RWPE2 (cell line): Measurements from ENCODE around the gene POC1B.

Experiments
- ATAC-seq: fragments of 200-7000 bp; cut with Tn5 transposase; 3 replicates; pipeline ENCODE4 v1.9.1; 2021; ENCODE audit warnings: low read depth
- DNase-seq: peaks from one replicate; pipeline ENCODE4 v3.0.0-alpha.2; 2020; ENCODE audit warnings: low spot score
- H3K27ac ChIP-seq: fragments of 450-650 bp; 2 replicates; pipeline ENCODE4 v1.5.1; 2017; ENCODE audit warnings: mild to moderate bottlenecking; ENCODE audit not compliant: poor library complexity, severe bottlenecking
- H3K27me3 ChIP-seq: fragments of 250-450 bp; sonication (Bioruptor Pico); 2 replicates; pipeline ENCODE4 v1.5.1; 2021; ENCODE audit warnings: mild to moderate bottlenecking, moderate library complexity; ENCODE audit not compliant: insufficient read depth, poor library complexity, severe bottlenecking
- H3K36me3 ChIP-seq: fragments of 250-450 bp; sonication (Bioruptor Pico); 2 replicates; pipeline ENCODE4 v1.5.1; 2020; ENCODE audit warnings: low read depth, mild to moderate bottlenecking, moderate library complexity
- H3K4me1 ChIP-seq: fragments of 250-450 bp; sonication (Bioruptor Pico); 2 replicates; pipeline ENCODE4 v1.5.1; 2021; ENCODE audit warnings: mild to moderate bottlenecking, moderate library complexity; ENCODE audit not compliant: insufficient read depth, poor library complexity, severe bottlenecking
- H3K4me3 ChIP-seq: fragments of 250-450 bp; sonication (Bioruptor Pico); 2 replicates; pipeline ENCODE4 v1.5.1; 2021; ENCODE audit warnings: mild to moderate bottlenecking, moderate library complexity; ENCODE audit not compliant: severe bottlenecking
- H3K9me3 ChIP-seq: fragments of 250-450 bp; sonication (Bioruptor Pico); 2 replicates; pipeline ENCODE4 v1.5.1; 2021; ENCODE audit warnings: mild to moderate bottlenecking, moderate library complexity; ENCODE audit not compliant: severe bottlenecking
- TF ChIP-seq, protein P1 (sequence below): fragments of 450-650 bp; IDR thresholded peaks from one replicate; pipeline ENCODE4 v1.5.1; 2017; ENCODE audit warnings: mild to moderate bottlenecking, moderate library complexity; ENCODE audit not compliant: poor library complexity, severe bottlenecking

The POC1B gene

DNA sequence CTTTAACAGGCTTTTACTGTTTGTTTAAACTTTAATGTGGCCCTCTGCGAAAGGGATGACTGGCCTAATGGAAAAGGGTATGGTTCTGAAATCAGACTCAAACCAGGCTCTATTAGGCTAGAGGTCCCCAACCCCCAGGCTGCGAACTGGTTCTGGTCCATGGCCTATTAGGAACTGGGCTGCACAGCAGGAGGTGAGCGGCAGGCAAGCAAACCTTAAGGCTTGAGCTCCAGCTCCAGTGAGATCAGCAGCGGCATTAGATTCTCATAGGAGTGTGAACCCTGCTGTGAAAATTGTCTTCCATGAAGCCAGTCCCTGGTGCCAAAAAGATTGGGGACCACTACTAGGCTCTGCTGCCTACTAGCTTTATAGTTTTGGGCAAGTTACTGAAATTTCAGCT, 12.3 kb downstream of the POC1B start:
- Histone ChIP-seq H3K4me3 (no peak overlapping the region), H3K27me3 (no peaks in the 10 kb centered on the region), H3K27ac (no peak overlapping the region), H3K36me3 (no peaks in the 10 kb centered on the region; the same call in 1 of the 2 replicates), H3K4me1 (no peaks in the 10 kb centered on the region), H3K9me3 (no peaks in the 10 kb centered on the region)
- no peak for DNase-seq
- no peak for ATAC-seq
- TF ChIP-seq, protein P1, sequence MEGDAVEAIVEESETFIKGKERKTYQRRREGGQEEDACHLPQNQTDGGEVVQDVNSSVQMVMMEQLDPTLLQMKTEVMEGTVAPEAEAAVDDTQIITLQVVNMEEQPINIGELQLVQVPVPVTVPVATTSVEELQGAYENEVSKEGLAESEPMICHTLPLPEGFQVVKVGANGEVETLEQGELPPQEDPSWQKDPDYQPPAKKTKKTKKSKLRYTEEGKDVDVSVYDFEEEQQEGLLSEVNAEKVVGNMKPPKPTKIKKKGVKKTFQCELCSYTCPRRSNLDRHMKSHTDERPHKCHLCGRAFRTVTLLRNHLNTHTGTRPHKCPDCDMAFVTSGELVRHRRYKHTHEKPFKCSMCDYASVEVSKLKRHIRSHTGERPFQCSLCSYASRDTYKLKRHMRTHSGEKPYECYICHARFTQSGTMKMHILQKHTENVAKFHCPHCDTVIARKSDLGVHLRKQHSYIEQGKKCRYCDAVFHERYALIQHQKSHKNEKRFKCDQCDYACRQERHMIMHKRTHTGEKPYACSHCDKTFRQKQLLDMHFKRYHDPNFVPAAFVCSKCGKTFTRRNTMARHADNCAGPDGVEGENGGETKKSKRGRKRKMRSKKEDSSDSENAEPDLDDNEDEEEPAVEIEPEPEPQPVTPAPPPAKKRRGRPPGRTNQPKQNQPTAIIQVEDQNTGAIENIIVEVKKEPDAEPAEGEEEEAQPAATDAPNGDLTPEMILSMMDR: no peak

DNA sequence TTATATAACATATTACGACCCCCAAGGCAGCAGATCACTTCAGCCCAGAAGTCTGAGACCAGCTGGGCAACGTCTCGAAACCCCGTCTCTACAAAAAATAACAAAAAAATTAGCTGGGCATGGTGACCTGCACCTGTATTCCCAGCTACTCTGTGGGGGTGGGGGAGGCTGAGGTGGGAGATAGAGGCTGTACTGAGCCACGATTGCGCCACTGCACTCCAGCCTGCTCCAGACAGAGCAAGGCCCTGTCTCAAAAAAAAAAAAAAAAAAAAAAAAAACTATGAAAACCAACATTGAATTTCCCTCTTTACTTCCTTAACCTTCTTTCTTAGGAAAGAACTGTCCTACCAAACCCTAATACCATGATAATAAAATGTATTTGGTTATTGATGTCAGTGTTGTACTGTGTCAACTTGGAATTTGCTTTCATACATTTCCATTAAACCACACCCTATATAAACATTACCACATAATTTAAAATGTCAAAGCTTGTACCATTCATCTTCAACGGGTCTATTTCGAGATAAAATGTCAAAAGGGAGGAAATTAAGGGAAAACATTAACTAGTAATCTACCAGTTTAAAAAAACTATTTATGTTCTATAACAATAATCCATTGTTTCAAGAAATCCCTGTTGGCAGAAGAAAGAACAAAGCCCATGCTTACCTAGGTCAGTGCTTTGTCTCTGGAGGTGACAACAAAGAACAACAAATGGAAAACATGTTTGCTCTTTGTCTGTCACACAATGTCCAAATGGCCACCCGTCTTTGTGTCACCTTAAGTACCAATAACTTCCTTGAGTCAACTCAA, 18.6 kb downstream of the POC1B start:
- no peak overlapping the region for H3K27ac ChIP-seq
- TF ChIP-seq, protein P1: no peak
- H3K36me3 ChIP-seq: no peaks in the 10 kb centered on the region
- no peak for DNase-seq
- no peak overlapping the region for H3K4me3 ChIP-seq
- no peaks in the 10 kb centered on the region for H3K9me3 ChIP-seq
- no peaks in the 10 kb centered on the region for H3K27me3 ChIP-seq
- ATAC-seq: no peak
- H3K4me1 ChIP-seq: peaks cover 4% of the 10 kb centered on the region

DNA sequence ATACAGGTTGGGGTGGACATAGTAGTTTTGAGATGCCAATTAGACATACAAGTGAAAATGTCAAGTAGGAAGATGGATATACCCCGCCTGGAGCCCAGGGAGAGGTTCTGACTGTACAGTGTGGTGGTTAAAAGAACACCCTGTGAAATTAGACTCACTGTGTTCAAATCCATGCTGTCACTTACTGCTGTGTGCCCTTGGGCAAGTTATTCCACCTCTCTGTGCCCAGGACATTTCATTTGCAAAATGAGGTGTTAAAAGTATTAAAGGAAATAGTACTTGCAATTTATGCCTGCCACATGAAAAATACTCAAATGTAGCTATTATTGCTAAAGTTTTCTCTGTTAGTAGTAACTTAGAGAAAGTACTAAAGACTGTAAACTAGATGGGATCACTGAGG, 19.8 kb downstream of the POC1B start:
- TF ChIP-seq, protein P1: no peak
- H3K4me1 ChIP-seq: peaks cover 4% of the 10 kb centered on the region

DNA sequence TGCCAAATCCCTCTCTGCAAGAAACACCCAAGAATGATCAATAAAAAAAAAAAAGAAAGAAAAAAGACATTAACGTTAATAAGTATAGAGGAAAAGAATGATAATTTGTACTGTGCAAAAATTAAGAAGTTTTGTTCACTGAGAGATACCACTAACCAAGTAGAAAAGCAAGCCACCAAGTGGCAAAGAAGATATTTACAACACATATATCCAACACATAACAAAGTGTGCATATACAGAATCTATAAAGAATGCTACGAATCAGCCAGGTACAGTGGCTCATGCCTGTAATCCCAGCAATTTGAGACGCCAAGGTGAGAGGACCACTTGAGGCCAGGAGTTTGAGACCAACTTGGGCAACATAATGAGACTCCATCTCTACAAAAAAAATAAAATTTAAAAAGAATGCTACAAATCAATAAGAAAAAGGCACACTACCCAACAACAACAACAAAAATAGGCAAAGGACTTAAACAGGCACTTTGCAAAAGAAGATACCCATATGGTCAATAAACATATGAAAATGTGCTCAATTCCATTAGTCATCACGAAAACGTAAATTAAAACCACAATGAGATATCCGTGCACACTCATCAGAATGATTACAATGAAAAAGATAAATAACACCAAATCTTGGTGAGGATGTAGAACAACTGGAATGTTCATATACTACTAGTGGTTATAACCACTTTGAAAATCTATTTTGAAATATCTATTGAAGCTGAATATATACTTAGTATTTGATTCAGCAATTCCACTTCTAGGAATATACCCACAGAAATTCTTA, 21.1 kb downstream of the POC1B start:
- TF ChIP-seq, protein P1: peak; percentile 12
- no peak overlapping the region for H3K27ac ChIP-seq
- no peak overlapping the region for H3K4me3 ChIP-seq
- DNase-seq: no peak
- no peaks in the 10 kb centered on the region for H3K9me3 ChIP-seq
- no peaks in the 10 kb centered on the region for H3K27me3 ChIP-seq
- ATAC-seq: no peak
- no peaks in the 10 kb centered on the region for H3K36me3 ChIP-seq
- H3K4me1 ChIP-seq: peaks cover 4% of the 10 kb centered on the region

More for the DNA sequence above, 19.8 kb downstream of the POC1B start:
- Histone ChIP-seq H3K9me3 (no peaks in the 10 kb centered on the region), H3K27me3 (no peaks in the 10 kb centered on the region), H3K36me3 (no peaks in the 10 kb centered on the region), H3K27ac (no peak overlapping the region), H3K4me3 (no peak overlapping the region)
- DNase-seq (no peak), ATAC-seq (no peak)
